Activated CD8-positive, alpha-beta T cell treated with anti-CD3 and anti-CD28 coated beads, Interleukin-2, amount 10 ng/mL, durations not matched to agents 7 days and 5 days (primary cell): Measurements from ENCODE around the gene SLC23A2. TPM values are rescaled to one million over a fixed set of nuclear protein-coding genes. Genes with fewer than 3 reads are reported as not detected.
A peak's percentile ranks its signal among the peaks of the same experiment; 100 is the strongest.
"Not testable (repeated sequence)": the region's sequence is repeated elsewhere in the genome, so short reads cannot be mapped to it uniquely, and the experiment has no call there.

Experiments
- ATAC-seq: fragments of 150-1000 bp; cut with Tn5 transposase; one replicate; pipeline ENCODE4 v1.10.0; 2021; ENCODE audit warnings: moderate library complexity
- CTCF ChIA-PET: fragments of 350-600 bp; sonication (Branson Sonifier 250); formaldehyde crosslinking; loops from one replicate; lab custom pipeline; 2021; ENCODE audit warnings: antibody characterized with exemption; lab: Charles Lee
- POLR2A ChIA-PET: fragments of 350-600 bp; sonication (Branson Sonifier 250); formaldehyde crosslinking; loops from one replicate; lab custom pipeline; 2021; ENCODE audit warnings: antibody characterized with exemption; lab: Charles Lee
- DNase-seq: peaks from one replicate; pipeline ENCODE4 v3.0.0-alpha.2; 2020
- H3K27ac Mint-ChIP-seq: one replicate; pipeline ENCODE4 v1.8.0; 2021; ENCODE audit warnings: mild to moderate bottlenecking, mixed read lengths
- H3K27me3 Mint-ChIP-seq: one replicate; pipeline ENCODE4 v1.8.0; 2021; ENCODE audit warnings: low read depth, mixed read lengths
- H3K36me3 Mint-ChIP-seq: one replicate; pipeline ENCODE4 v1.8.0; 2021; ENCODE audit warnings: low read depth, mixed read lengths
- H3K4me1 Mint-ChIP-seq: one replicate; pipeline ENCODE4 v1.8.0; 2021; ENCODE audit warnings: low read depth, mixed read lengths
- H3K4me3 Mint-ChIP-seq: one replicate; pipeline ENCODE4 v1.8.0; 2021; ENCODE audit warnings: mild to moderate bottlenecking, mixed read lengths
- H3K9me3 Mint-ChIP-seq: one replicate; pipeline ENCODE4 v1.8.0; 2022; ENCODE audit warnings: mixed read lengths; ENCODE audit not compliant: insufficient read depth
- total RNA-seq, 2 experiments: library from RNA; stranded (reverse); gene quantifications; one replicate each; pipeline ENCODE4 v1.2.3, GENCODE V29; 2021

Gene SLC23A2
- total RNA-seq, 2 experiments from 2014 or later, result 14.7 to 16.7 TPM

DNA sequence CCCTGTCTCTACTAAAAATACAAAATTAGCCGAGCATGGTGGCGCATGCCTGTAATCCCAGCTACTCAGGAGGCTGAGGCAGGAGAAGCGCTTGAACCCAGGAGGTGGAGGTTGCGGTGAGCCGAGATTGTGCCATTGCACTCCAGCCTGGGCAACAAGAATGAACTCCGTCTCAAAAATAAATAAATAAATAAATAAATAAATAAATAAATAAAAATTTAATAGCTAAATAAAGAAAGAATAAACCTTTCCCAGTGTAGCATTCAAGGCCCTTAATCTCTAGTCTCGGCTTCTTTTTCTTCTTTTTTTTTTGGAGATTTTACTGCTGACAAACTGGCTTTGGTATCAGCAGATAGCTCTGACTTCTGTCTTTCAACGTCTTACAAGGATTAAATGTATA, 3.5 kb upstream of the SLC23A2 start:
- H3K36me3 Mint-ChIP-seq, H3K4me3 Mint-ChIP-seq: not testable (repeated sequence)

DNA sequence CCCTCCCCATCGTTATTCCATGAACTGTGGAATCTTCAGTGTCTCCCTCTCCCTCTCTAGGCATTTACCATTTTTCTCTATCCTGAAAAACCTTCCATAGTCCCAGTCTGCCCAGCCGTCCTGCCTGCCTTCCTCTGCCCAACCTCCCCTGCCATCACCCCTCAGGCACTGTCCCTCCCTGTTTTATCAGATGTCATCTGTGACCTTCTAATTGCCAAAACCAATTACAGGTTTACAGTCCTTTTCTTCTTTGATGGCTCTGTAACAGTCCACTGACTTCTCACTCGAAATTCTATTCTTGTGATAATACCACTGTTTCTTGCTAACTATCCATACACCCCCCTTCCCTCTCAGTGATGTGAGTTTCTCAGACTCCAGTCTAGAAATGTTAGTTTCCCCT, 2.3 kb upstream of the SLC23A2 start:
- Mint-ChIP-seq H3K36me3 (peaks cover 4% of the 10 kb centered on the region), H3K4me1 (peaks cover 30% of the 10 kb centered on the region), H3K27ac (no peak overlapping the region), H3K9me3 (no peaks in the 10 kb centered on the region), H3K27me3 (peaks cover 11% of the 10 kb centered on the region), H3K4me3 (no peak overlapping the region)
- ATAC-seq, result no peak
- ChIA-PET CTCF (interaction anchor here (0.6 kb wide), 1 partner anchor 52 kb away, joined by 3 read pairs; no protein-coding TSS in a partner anchor), POLR2A (no interaction called here)
- DNase-seq, result no peak

More for the DNA sequence above, 3.5 kb upstream of the SLC23A2 start:
- DNase-seq, H3K9me3 Mint-ChIP-seq, ATAC-seq, POLR2A ChIA-PET, H3K27ac Mint-ChIP-seq: not testable (repeated sequence)
- Mint-ChIP-seq H3K27me3 (peaks cover 11% of the 10 kb centered on the region), H3K4me1 (peaks cover 32% of the 10 kb centered on the region)
- CTCF ChIA-PET, result interaction anchor here (0.8 to 1.8 kb wide), 2 partner anchors 49 to 96 kb away, joined by 3 to 8 read pairs; no protein-coding TSS in a partner anchor

DNA sequence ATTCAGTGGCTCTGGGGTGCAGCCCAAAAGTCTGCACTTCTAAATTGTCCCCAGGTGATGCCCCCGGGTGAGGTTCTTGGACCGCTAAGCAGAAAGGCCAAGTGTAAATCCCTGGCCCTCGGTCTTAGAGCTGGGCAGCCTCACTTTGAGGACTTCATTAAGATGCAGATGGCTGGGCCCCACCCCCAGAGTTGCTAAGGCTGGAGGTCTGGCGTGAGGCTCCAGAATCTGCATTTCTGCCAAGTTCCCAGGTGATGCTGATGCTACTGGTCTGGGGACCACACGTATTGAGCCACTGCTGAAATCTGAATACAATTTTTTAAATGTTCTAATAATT, 735 bp upstream of the SLC23A2 start:
- Mint-ChIP-seq H3K9me3 (no peaks in the 10 kb centered on the region), H3K27ac (peak overlapping the region; percentile 90), H3K27me3 (peaks cover 11% of the 10 kb centered on the region), H3K4me3 (peak overlapping the region; percentile 85), H3K4me1 (peaks cover 29% of the 10 kb centered on the region), H3K36me3 (peaks cover 6% of the 10 kb centered on the region)
- DNase-seq (no peak), ATAC-seq (peak; percentile 1)
- ChIA-PET CTCF (no interaction called here), POLR2A (no interaction called here)

DNA sequence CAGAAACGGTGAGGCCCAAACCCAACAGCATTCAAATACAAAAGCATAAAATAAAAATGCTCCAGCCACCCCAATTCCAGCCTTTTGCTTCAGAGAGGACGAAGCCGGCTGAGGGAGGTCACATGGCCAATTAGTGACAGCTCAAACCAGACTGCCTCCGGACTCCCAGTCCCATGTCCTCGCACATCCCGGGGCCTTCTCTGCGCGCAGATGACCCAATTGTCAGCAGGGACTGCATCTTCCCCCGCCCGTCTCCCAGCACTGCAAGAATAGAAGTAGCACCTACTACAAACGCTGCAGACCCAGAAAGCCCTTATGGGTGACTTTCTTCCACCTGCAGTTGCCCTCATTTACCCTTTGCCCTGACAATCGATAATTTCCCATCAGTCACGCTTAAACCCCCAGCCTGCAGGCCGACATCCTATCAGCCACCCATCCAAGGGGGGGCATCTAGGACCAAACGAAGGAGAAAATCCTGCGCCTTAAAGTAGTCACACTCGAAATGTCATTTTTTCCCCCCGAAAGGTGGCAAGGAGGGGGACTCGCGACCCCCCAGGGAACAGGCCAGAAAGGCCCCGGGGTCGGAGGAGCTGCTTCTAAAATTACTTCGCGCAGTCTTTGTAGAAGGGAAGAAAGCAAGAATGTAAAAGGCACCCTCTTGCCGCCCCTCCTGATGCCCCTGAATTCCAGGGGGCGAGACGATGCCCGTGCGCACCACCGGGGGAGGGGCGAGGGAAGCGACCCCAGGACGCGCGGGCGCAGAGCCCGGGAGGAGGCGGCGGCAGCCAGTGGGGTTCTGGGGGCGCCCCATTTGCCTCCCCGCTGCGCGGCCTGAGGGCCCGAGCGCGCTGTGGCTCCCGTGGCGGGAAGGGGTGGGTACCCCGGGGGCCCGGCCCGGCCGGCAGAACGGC, 792 bp downstream of the SLC23A2 start:
- H3K36me3 Mint-ChIP-seq, result peaks cover 9% of the 10 kb centered on the region

DNA sequence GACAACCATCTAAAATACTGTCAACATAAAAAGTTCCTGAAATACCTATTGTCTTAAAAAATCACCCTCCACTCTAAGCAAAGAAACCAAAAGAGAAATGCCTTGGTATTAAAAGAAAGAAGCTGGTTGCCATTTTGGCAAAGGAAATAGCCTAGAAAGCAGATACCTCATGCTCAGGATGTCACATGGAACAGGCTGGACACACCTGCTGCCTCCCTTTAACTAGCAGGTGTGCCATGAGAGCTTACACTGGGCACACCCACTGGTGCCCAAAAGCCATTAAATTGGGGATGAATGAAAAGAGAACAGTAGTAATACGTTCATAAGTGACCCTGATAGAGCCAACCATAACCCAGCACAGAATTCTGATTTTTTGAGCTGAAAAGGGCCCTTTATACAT, 1.5 kb downstream of the SLC23A2 start:
- Mint-ChIP-seq H3K27ac (peak overlapping the region; percentile 72), H3K4me3 (peak overlapping the region; percentile 84), H3K4me1 (peaks cover 29% of the 10 kb centered on the region), H3K9me3 (no peaks in the 10 kb centered on the region), H3K27me3 (peaks cover 10% of the 10 kb centered on the region), H3K36me3 (peaks cover 9% of the 10 kb centered on the region)
- ChIA-PET CTCF (interaction anchor here (1.0 to 3.6 kb wide), 4 partner anchors 26 to 101 kb away, joined by 3 to 12 read pairs (median 6); no protein-coding TSS in a partner anchor), POLR2A (interaction anchor here (1.0 to 1.4 kb wide), 3 partner anchors 38 to 186 kb away, joined by 3 to 7 read pairs (median 3); partner anchors contain the start of gene CDS2)
- DNase-seq (no peak), ATAC-seq (no peak)

More for the DNA sequence above, 792 bp downstream of the SLC23A2 start:
- Mint-ChIP-seq H3K4me3 (peak overlapping the region; percentile 84), H3K4me1 (peaks cover 29% of the 10 kb centered on the region), H3K27me3 (peaks cover 10% of the 10 kb centered on the region), H3K27ac (peak overlapping the region; percentile 78), H3K9me3 (no peaks in the 10 kb centered on the region)
- CTCF ChIA-PET, result interaction anchor here (1.0 to 3.6 kb wide), 3 partner anchors 27 to 101 kb away, joined by 3 to 12 read pairs (median 8); no protein-coding TSS in a partner anchor
- DNase-seq (peak; percentile 26), ATAC-seq (peak; percentile 68)
- POLR2A ChIA-PET, result interaction anchor here (1.0 to 1.4 kb wide), 3 partner anchors 39 to 187 kb away, joined by 3 to 7 read pairs (median 3); partner anchors contain the start of gene CDS2

DNA sequence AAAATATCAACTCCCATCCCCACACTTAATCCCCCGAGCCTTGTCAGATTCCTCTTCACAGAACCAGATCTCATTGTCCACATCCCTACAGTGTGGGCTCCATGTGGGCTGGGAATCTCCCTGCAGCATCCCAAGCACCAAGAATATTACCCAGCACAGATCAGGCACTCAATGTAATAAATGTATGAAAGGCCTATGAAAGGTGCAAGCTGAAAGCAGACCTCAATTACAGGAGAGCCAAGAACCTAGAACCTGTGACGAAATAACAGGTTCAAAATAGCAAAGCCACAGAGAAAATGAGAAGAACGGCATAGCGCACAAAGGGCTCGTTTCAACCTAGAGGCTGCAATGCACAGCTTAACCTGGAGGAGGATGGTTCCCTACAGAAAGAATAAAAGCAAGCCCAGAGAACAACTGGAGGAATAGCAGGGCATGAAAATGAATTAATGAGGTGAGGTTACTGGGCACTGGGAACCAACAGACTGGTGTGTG, 3.1 kb downstream of the SLC23A2 start:
- POLR2A ChIA-PET, result interaction anchor here (1.1 kb wide), 1 partner anchor 129 kb away, joined by 4 read pairs; the partner anchor contains the start of gene CDS2
- peaks cover 29% of the 10 kb centered on the region for H3K4me1 Mint-ChIP-seq
- no peaks in the 10 kb centered on the region for H3K9me3 Mint-ChIP-seq
- ATAC-seq, result no peak
- peaks cover 2% of the 10 kb centered on the region for H3K27me3 Mint-ChIP-seq
- H3K4me3 Mint-ChIP-seq, result no peak overlapping the region
- no peak for DNase-seq
- peaks cover 9% of the 10 kb centered on the region for H3K36me3 Mint-ChIP-seq
- CTCF ChIA-PET, result interaction anchor here (0.6 to 3.6 kb wide), 6 partner anchors 25 to 306 kb away, joined by 3 to 12 read pairs (median 3); no protein-coding TSS in a partner anchor
- no peak overlapping the region for H3K27ac Mint-ChIP-seq

DNA sequence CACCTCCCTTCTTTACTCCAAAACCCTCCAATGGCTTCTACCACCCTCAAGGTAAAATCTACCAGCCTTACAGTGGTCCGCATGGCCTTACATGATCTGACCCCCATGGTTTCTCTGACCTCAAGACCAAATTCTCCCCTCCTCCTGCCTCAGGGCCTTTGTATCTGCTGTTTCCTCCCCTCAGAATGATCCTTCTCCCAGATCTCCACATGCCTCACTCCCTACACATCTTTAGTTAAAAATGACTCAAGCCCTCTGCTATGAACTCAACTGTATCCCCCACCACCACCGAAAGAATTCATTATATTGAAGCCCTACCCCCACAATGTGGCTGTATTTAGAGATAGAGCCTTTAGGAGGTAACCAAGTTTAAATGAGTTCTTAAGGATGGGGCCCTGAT, 4.1 kb downstream of the SLC23A2 start:
- ATAC-seq, result no peak
- Mint-ChIP-seq H3K36me3 (peaks cover 9% of the 10 kb centered on the region), H3K9me3 (no peaks in the 10 kb centered on the region), H3K27me3 (no peaks in the 10 kb centered on the region), H3K4me3 (no peak overlapping the region), H3K27ac (no peak overlapping the region), H3K4me1 (peaks cover 27% of the 10 kb centered on the region)
- DNase-seq, result no peak
- ChIA-PET CTCF (no interaction called here), POLR2A (interaction anchor here (1.5 kb wide), 1 partner anchor 24 kb away, joined by 3 read pairs; no protein-coding TSS in a partner anchor)

DNA sequence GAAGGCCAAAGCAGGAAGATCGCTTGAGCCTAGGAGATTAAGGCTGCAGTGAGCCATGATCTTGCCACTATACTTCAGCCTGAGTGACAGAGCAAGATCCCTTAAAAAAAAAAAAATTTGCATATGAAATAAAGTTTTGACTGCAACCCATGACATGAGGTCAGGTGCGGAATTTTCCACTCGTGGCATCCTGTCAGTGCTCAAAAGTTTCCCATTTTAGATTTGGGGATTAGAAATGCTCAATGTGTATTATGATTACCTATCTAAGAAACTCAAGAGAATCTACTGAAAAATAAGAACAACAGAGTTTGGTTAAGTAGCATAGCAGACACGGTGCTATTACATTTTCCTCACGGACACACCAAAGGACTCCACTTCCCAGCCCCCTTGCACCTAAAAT, 11.7 kb downstream of the SLC23A2 start:
- Mint-ChIP-seq H3K27ac (no peak overlapping the region), H3K4me1 (peaks cover 5% of the 10 kb centered on the region), H3K4me3 (no peak overlapping the region), H3K9me3 (no peaks in the 10 kb centered on the region), H3K27me3 (no peaks in the 10 kb centered on the region), H3K36me3 (no peaks in the 10 kb centered on the region)
- ATAC-seq (no peak), DNase-seq (no peak)
- CTCF ChIA-PET, result no interaction called here
- POLR2A ChIA-PET, result no interaction called here

DNA sequence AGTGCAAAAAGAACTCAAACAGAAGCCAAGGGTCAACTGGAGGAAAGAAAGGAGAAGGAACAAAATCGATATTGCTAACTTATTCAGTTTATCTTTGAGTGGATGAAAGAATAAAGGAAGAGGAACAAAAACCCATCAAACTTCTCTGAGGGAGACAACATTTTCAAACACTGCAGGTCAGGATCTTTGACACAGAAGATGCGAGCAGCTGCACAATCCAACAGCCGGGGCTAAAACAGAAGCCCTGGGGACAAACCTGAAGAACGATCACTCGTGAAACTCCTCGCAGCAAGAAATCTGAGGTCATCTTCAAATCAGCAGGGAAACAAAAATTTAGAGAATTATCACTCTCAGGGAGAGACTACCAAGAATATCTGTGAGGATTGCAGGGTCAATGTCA, 14.2 kb downstream of the SLC23A2 start:
- Mint-ChIP-seq H3K27ac (no peak overlapping the region), H3K36me3 (peaks cover 2% of the 10 kb centered on the region)

DNA sequence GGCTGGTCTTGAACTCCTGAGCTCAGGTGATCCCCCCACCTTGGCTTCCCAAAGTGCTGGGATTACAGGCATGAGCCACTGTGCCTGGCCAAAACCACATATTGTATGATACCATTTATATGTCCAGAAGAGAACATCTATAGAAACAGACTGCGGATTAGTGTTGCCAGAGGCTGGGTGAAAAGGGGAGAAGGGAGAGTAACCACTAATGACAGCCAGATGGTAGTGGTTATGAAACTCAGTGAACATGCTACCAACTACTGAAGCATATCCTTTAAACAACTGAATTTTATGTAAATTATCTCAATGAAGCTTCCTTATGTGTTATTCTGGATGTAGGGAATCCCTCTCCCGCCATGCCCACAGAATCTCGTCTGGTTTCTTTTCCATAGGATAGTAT, 15.7 kb downstream of the SLC23A2 start:
- no peak overlapping the region for H3K27ac Mint-ChIP-seq
- H3K9me3 Mint-ChIP-seq, result no peaks in the 10 kb centered on the region
- no peak for DNase-seq
- no peak for ATAC-seq
- H3K36me3 Mint-ChIP-seq, result peaks cover 2% of the 10 kb centered on the region
- POLR2A ChIA-PET, result no interaction called here
- H3K4me1 Mint-ChIP-seq, result peaks cover 9% of the 10 kb centered on the region
- H3K27me3 Mint-ChIP-seq, result no peaks in the 10 kb centered on the region
- CTCF ChIA-PET, result interaction anchor here (0.6 to 1.5 kb wide), 3 partner anchors 30 to 245 kb away, joined by 3 to 4 read pairs (median 3); no protein-coding TSS in a partner anchor
- H3K4me3 Mint-ChIP-seq, result no peak overlapping the region

More for the DNA sequence above, 14.2 kb downstream of the SLC23A2 start:
- ATAC-seq (no peak), DNase-seq (no peak)
- no peaks in the 10 kb centered on the region for H3K9me3 Mint-ChIP-seq
- ChIA-PET POLR2A (no interaction called here), CTCF (interaction anchor here (0.9 kb wide), 1 partner anchor 246 kb away, joined by 4 read pairs; no protein-coding TSS in a partner anchor)
- H3K4me1 Mint-ChIP-seq, result peaks cover 5% of the 10 kb centered on the region
- H3K4me3 Mint-ChIP-seq, result no peak overlapping the region
- no peaks in the 10 kb centered on the region for H3K27me3 Mint-ChIP-seq

DNA sequence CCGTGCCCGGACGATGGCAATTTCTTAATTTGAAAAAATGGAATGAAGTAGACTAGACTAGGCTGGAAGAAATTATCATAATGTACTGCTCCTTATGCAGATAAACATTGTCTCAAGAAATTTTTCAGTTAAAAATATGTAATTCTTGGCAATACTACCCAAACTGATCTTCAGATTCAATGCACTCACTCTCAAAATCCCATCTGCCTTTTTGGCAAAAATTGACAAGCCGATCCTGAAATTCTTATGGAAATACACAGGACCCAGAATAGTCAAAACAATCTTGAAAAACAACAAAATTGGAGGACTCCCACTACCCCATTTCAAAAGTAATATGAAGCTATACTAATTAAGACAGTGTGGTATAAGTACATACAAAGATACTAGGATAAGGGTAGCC, 19.0 kb downstream of the SLC23A2 start:
- ChIA-PET CTCF (interaction anchor here (1.6 kb wide), 1 partner anchor 118 kb away, joined by 4 read pairs; no protein-coding TSS in a partner anchor), POLR2A (no interaction called here)
- Mint-ChIP-seq H3K27ac (no peak overlapping the region), H3K27me3 (no peaks in the 10 kb centered on the region), H3K4me3 (no peak overlapping the region), H3K9me3 (no peaks in the 10 kb centered on the region), H3K36me3 (peaks cover 2% of the 10 kb centered on the region), H3K4me1 (peaks cover 4% of the 10 kb centered on the region)
- DNase-seq, result no peak
- no peak for ATAC-seq
